ENCODE results near the gene C3orf85.

C3orf85 gene

DNA sequence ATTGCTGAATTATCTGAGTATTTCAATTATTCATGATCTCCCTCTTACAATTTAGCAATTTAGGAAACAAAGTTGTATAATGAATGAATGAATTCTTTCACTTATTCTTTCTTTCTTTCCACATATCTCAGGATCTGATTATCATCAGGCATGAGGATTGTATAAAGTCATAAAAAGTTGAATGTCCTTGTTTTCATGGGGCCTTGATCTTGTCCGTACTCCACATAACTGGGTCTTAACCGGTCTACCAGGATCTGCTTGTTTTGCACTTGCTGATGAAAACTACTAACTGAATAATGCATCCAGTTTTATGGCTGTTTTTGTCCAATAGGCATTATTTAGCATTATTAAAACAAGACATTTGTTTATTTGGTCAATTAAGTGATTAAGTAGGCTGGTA is 12.6 kb downstream of the C3orf85 start:
- Histone ChIP-seq H2AFZ (ENCODE audit: low read depth, low read length, severe bottlenecking) (no peak overlapping the region), H3K27me3 (ENCODE audit: low read length) (no peaks in the 10 kb centered on the region), H4K20me1 (ENCODE audit: low read depth, low read length) (no peaks in the 10 kb centered on the region), H3K9ac (ENCODE audit: low read length) (no peak overlapping the region), H3K9me2 (replicated peaks; ENCODE audit: insufficient read depth, low read length) (no peaks in the 10 kb centered on the region), H3K36me3 (ENCODE audit: low read length) (no peaks in the 10 kb centered on the region), H3K9me3 (ENCODE audit: insufficient read depth, low read length) (no peaks in the 10 kb centered on the region), H3K4me3 (ENCODE audit: insufficient read depth, low read length, poor library complexity, severe bottlenecking) (no peak overlapping the region), H3K4me2 (ENCODE audit: low read depth, low read length, poor library complexity, severe bottlenecking) (no peak overlapping the region), H3K79me2 (ENCODE audit: insufficient read depth, low read length) (no peaks in the 10 kb centered on the region), H3F3A (ENCODE audit: insufficient read depth) (no peaks in the 10 kb centered on the region), H3K27ac (ENCODE audit: low read depth, low read length) (no peak overlapping the region)
- TF ChIP-seq, protein P1, sequence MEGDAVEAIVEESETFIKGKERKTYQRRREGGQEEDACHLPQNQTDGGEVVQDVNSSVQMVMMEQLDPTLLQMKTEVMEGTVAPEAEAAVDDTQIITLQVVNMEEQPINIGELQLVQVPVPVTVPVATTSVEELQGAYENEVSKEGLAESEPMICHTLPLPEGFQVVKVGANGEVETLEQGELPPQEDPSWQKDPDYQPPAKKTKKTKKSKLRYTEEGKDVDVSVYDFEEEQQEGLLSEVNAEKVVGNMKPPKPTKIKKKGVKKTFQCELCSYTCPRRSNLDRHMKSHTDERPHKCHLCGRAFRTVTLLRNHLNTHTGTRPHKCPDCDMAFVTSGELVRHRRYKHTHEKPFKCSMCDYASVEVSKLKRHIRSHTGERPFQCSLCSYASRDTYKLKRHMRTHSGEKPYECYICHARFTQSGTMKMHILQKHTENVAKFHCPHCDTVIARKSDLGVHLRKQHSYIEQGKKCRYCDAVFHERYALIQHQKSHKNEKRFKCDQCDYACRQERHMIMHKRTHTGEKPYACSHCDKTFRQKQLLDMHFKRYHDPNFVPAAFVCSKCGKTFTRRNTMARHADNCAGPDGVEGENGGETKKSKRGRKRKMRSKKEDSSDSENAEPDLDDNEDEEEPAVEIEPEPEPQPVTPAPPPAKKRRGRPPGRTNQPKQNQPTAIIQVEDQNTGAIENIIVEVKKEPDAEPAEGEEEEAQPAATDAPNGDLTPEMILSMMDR (IDR thresholded peaks at IDR 0.05; ENCODE audit: insufficient read depth, low read length, poor library complexity, severe bottlenecking) = no peak
- no peak for TF ChIP-seq EZH2phosphoT487 (conservative IDR thresholded peaks at IDR 0.05; ENCODE audit: low read length)

DNA sequence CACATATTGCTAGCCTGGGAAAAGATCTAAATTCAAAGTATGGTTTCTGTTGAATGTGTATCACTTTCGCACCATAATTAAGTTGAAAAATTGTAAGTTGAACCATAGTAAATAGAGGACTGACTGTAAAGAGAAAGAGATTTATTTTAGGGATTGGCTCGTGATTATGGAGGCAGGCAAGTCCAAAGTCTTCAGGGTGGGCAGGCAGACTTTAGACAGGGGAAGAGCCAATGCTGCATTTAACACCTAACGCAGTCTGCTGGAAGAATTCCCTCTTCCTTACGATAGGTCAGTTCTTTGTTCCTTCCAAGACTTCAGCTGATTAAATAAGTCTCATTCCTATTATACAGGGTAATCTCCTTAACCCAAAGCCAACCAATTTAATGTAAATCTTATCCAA is 15.8 kb downstream of the C3orf85 start:
- Histone ChIP-seq H3K27me3 (ENCODE audit: low read length) (no peaks in the 10 kb centered on the region), H3K79me2 (ENCODE audit: insufficient read depth, low read length) (no peaks in the 10 kb centered on the region), H3K27ac (ENCODE audit: low read depth, low read length) (no peak overlapping the region), H3F3A (ENCODE audit: insufficient read depth) (no peaks in the 10 kb centered on the region), H3K9me3 (ENCODE audit: insufficient read depth, low read length) (no peaks in the 10 kb centered on the region), H3K4me2 (ENCODE audit: low read depth, low read length, poor library complexity, severe bottlenecking) (no peak overlapping the region), H3K9me2 (replicated peaks; ENCODE audit: insufficient read depth, low read length) (no peaks in the 10 kb centered on the region), H3K4me3 (ENCODE audit: insufficient read depth, low read length, poor library complexity, severe bottlenecking) (no peak overlapping the region), H2AFZ (ENCODE audit: low read depth, low read length, severe bottlenecking) (no peak overlapping the region), H4K20me1 (ENCODE audit: low read depth, low read length) (no peaks in the 10 kb centered on the region), H3K36me3 (ENCODE audit: low read length) (no peaks in the 10 kb centered on the region), H3K9ac (ENCODE audit: low read length) (no peak overlapping the region)
- TF ChIP-seq, protein P1 (IDR thresholded peaks at IDR 0.05; ENCODE audit: insufficient read depth, low read length, poor library complexity, severe bottlenecking) = no peak
- TF ChIP-seq EZH2phosphoT487 (conservative IDR thresholded peaks at IDR 0.05; ENCODE audit: low read length) = no peak

DNA sequence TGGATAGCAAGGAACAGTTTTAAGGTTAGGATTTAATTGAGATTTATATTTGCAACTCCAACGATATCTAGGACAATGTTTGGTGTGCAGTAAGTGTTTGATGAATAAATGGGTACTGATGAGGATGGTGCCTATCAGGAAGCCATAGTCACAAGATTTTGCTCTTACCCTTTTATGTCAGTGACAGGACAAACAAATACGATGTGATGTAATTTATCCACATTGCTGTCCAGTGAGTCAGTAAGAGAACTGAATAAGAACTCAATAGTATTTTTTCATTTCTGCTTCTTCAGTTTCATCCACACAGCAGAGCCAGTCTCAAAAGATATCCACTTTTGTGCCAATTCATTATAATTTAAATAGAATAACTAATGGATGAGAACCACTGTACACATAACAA is 18.5 kb downstream of the C3orf85 start:
- Histone ChIP-seq H3K27ac (ENCODE audit: low read depth, low read length) (no peak overlapping the region), H3K9me2 (replicated peaks; ENCODE audit: insufficient read depth, low read length) (no peaks in the 10 kb centered on the region), H3K27me3 (ENCODE audit: low read length) (no peaks in the 10 kb centered on the region), H4K20me1 (ENCODE audit: low read depth, low read length) (no peaks in the 10 kb centered on the region), H3K4me2 (ENCODE audit: low read depth, low read length, poor library complexity, severe bottlenecking) (no peak overlapping the region), H3F3A (ENCODE audit: insufficient read depth) (no peaks in the 10 kb centered on the region), H3K9me3 (ENCODE audit: insufficient read depth, low read length) (no peaks in the 10 kb centered on the region), H3K9ac (ENCODE audit: low read length) (no peak overlapping the region), H3K36me3 (ENCODE audit: low read length) (no peaks in the 10 kb centered on the region), H3K79me2 (ENCODE audit: insufficient read depth, low read length) (no peaks in the 10 kb centered on the region), H3K4me3 (ENCODE audit: insufficient read depth, low read length, poor library complexity, severe bottlenecking) (no peak overlapping the region), H2AFZ (ENCODE audit: low read depth, low read length, severe bottlenecking) (no peak overlapping the region)
- TF ChIP-seq EZH2phosphoT487 (conservative IDR thresholded peaks at IDR 0.05; ENCODE audit: low read length) = no peak
- TF ChIP-seq, protein P1 (IDR thresholded peaks at IDR 0.05; ENCODE audit: insufficient read depth, low read length, poor library complexity, severe bottlenecking) = no peak

Data from SU-DHL-6 (cell line).